Stimulated activated CD8-positive, alpha-beta memory T cell treated with anti-CD3 and anti-CD28 coated beads, Interleukin-15, amount 100 ng/mL, for 48 hours (primary cell): ENCODE data around the gene FAM229B.
"Not testable (repeated sequence)": the region's sequence is repeated elsewhere in the genome, so short reads cannot be mapped to it uniquely, and the experiment has no call there.

Experiments
- DNase-seq, 2 donors: peaks; one replicate each; pipeline ENCODE4 v3.0.0-alpha.2; 2020; ENCODE audit warnings: low read depth in 2 of 2

Gene FAM229B

DNA sequence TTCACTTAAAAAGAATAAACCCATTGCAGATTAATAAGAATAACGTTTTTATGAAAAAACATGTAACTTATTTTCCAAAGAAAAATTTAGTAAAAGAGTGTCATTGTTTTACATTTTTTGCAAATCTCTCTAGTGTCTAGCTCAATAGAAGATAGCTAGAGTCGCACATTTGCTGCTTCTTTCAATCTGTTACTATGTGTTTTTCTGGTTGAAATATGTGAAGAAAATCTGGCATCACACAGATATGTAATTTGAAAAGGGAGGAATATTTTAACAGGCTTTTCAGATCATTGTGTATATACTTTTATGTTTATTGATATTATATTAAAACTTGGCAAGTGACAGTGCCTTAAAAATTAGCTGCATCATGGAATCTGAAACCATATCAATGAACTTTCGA is 24.4 kb upstream of the FAM229B start:
- DNase-seq, result no peak

DNA sequence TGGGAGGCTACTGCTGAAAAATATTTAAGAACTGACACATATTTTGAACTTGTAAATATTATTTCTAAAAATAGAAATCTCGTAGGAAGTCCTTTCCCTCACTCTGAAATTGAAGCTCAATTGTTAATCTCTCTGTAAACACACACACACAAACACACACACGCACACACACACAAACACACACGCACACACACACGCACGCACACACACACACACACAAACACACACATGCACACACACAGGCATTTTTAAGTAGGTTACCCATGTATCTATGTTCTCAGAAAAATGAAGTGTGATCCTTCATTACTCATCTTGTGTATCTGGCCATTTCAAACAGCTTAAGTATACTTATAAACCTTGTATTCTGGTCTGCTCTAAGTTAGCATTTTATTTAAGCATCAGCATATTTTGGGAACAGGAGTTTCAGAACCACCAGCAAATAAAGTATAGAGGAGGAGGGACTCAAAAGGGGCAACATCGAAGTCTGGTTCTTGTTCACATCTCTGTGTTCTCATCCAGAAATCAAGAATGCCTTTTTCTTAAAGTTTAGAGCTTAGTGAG is 21.9 kb upstream of the FAM229B start:
- DNase-seq, result no peak

DNA sequence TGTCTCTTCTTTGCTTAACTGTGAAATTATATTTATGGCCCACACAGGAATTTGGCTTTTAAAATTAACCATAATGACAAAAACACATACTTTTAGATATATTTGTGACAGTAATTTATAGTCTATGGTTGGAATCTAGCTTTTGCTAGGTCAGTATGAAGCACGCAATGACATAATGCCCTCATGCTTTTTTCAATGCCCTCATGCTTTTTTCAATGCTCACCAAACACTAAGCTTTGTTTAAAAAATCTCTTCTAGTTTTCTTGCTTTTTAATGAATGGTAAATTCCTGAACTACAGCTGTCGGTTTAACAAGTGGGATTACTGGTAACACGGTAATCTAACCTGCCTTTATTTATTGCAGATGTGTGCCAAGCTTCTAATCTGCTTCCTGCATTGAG is 20.8 kb upstream of the FAM229B start:
- DNase-seq, result no peak

DNA sequence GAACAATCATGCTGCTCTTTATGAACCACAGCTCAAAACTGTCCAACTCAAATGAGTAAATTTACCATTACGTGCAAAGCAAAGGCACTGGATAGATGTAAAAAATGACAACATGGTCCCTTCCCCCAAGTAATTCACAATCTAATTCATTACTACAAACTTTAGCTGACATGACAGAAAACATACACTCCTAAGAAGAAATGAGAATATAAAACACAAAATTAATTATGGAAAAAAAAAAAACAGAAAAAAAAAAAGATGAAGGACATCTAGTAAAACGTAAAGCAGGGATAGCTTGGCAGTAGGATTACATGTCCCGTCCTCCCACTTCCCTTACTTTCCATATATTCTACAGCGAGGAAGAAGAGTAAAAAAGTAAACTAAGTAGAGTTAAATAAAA is 5.8 kb upstream of the FAM229B start:
- DNase-seq, result no peak

DNA sequence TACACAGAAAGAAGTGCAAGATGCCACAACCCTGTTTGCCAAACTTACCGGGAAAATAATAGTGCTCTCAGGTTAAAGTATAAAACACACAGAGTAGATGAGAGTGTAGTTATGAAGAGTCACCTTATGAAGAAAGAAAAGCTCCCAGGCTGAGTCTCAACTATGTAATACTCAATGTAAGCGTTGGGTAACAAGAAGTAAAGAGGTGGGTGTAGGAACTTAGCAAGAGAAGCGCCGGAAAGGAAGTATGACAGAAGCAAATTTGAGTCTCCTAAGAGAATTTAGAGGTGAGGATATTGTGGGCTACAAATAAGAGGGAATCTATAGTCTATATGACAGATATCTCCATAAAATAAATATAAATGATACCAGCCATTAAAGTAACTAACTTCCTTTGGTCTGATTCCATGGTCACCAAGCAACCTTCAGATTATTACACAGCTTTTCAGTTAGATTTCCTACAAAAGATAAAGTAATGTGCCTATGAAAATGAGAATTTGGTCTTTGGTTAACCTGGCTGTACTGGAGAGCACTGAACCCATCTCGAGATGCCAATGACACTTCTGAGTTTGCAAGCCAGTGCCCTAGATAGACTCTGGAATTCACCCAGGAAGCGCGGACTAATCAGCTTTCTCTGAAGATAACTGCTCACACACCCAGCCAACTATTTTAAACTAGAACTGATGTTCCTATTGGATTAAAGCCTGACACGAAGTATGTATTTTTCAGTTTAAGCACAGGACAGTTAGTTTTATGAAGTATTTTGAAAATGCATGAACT is 1.9 kb upstream of the FAM229B start:
- DNase-seq, result no peak

DNA sequence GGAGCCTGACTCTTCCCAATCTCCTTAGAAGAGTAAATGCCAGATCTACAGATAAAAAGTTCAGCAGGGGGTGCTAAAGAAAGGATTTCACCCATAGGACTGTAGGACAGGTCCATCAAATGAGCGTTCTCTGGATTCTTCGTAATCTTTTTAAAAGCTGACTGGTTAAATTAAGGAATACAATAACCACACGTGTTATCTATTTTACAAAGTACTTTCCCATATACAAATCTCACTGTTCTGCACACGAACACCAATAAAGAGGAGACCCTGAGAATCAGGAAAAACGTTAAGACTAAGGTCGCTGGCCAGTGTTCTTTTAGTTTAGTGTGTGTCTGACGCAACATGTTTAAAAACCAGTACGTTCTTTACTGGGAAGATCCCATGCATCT is 651 bp upstream of the FAM229B start:
- DNase-seq, result no peak

DNA sequence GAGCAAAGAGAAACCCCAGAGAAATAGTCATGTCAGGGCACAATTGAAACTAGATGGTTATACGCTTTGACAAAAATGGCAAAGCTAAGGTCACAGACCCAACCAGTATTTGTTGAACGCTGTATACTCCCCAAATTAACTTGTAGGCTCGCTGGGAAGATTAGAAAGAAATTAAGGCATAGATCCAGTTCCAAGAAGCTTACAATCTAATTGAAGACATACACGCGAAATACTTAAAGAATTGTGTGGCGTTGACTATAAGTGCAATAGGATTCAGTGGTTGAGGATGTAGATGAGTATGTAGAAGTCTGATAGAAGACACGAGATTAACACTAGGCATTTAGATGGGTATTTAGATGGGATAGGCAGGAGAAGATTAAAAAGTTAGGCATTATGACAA is 525 bp downstream of the FAM229B start:
- DNase-seq, result no peak

DNA sequence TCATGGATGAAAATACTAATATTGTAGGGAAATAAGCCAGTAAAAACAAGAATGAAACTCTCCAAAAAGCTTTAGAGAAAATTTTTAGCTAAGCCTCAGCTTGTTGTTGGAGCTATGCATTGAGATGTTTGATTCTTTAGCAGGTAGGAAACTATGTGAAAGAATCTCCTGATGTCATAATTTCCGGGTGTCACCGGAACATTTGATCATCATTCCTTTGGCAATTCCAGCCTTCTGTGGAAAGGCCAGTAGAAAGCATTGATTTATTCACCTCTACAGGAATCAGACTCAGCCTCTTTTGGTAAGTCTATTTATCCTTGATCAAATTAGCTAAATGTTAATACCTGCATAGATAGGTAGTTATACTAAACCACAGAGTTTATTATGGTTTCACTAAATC is 9.5 kb downstream of the FAM229B start:
- no peak for DNase-seq

DNA sequence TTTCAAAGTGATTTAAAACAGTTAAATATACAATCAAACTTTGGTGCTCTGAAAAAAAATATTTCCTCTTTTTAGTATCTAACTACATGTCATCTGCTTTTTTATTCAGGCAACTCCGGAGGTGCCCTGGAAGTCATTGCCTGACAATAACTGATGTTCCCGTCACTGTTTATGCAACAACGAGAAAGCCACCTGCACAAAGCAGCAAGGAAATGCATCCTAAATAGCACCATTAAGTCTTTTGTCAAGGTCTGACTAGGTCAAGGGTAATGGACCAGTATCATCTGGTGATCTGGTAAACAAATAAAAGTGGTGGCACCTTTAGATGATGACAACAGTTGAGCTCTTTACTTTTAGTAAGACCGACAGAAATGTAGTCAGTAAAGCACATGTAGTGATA is 13.2 kb downstream of the FAM229B start:
- no peak for DNase-seq

DNA sequence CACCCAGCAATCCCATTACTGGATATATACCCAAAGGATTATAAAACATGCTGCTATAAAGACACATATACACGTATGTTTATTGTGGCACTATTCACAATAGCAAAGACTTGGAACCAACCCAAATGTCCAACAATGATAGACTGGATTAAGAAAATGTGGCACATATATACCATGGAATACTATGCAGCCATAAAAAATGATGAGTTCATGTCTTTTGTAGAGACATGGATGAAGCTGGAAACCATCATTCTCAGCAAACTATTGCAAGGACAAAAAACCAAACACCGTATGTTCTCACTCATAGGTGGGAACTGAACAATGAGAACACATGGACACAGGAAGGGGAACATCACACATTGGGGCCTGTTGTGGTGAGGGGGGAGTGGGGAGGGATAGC is 18.6 kb downstream of the FAM229B start:
- DNase-seq, result not testable (repeated sequence)

DNA sequence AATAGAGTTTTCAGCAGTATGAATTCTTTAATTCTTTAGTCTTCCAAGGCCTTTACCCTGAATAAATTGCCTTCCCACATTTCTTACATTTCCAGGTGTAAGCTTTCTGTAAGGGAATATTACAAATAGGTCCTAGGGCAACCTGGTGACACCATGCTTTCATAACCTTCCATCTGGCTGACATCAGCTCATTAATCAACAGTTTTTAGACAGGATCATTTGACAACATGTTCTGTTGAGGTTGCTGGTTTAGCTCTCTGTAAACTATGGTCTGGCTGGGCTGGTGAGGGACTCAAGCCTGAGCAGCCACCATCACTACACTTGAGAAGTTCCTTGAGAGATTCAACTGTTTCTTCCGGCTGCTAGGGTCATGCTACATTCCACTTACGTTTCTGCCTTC is 19.2 kb downstream of the FAM229B start:
- no peak for DNase-seq

DNA sequence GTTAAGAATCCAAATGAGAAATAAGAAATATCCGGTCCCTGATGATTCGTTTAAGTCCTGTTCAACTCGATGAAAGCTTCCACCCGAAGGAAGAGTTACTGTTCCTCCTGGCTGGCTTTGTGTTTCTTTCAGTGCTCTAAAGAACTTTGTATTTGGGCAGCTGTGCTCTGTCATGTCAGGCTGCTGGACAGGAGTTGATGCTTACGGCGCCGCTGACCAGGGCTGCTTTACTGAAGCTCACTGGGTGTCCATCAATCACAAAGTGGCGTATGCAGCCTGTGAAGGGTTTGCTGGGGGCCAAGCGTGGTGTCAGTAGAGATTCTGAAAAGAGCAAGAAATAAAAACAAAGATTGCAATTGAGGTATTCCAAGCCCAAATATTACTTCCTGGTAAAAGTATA is 21.9 kb downstream of the FAM229B start:
- DNase-seq, result no peak

DNA sequence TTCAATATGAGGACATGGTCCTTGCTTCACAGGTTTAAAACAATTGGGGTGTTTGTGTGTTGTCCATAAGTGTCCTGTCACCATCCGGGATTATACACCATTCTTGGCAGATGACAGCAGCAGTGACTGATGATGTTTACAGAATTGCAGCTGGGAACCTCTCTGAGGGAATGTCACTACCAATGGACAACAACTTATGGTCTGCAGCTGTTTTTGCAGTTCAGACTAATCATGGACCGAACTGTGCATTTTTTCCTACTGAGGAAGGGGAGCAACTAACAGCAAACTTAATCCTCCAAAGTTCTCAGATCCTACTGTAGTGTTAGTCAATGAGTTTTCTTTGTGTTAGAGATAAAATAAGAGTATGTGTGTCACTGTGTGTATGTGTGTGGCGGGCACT is 26.0 kb downstream of the FAM229B start:
- DNase-seq, result no peak

DNA sequence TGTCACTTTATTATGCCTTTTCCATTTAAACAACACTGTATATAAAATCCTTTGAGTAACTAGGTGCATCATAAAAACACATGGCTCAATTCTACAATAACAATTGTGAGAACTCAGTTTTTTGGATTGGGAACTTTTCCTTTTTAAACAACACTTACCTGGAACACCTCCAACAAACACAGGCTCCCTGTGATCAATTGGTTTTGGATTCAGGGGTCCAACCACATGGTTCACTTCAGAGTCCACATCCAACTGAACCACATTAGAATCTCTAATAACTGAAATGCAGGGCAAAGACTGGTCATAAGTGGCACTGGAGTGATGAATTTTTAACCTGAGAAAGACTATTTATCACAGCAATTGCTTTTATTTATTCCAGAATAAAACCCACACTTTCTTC is 26.5 kb downstream of the FAM229B start:
- no peak for DNase-seq

DNA sequence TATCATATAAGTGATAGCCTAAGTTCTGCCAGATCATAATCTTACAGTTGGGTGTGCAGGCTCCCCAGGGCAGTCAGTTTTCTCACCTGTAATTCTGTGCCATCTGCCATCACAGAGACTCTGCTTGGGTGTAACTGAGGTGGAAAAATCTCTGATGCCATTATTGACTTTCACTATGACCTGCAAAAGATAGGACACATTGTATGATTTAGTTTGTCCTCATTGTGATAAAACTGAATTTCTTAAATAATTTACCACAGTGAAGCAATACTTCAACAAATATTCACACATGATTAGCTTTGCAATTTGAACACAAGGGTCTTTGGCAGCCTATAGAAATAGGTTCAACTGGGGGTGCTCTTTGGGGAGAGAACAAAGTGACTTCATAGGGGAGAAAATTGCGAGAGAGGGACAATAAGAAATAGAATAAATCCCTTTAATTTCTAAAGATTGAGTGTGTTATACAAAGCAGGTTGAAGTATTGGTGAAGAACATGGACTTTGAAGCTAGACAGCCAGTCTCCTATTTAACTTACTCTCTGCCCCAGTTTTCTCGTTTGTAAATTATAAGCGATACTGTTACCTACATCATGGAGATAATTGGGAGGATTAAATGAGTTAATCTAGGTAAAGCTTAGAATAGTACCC is 27.3 kb downstream of the FAM229B start:
- DNase-seq, result no peak

DNA sequence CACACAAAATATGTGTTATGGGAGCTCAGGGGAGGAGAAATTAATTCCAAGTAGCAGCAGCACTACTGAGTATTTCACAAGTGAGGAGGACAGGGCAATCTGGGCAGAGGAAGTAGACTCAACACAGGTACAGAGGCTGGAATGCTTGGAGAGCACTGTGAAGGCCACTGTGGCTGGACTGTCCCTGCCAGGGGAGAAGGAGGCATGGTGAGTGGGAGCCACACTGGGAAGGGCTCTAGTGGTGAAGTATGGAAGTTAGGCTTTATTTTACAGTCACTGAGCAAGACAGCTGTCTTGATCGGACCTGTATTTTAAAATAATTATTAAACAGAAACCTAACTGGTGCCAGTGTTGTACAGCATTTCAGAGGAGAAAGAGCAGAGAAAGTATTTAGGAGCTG is 28.8 kb downstream of the FAM229B start:
- no peak for DNase-seq

DNA sequence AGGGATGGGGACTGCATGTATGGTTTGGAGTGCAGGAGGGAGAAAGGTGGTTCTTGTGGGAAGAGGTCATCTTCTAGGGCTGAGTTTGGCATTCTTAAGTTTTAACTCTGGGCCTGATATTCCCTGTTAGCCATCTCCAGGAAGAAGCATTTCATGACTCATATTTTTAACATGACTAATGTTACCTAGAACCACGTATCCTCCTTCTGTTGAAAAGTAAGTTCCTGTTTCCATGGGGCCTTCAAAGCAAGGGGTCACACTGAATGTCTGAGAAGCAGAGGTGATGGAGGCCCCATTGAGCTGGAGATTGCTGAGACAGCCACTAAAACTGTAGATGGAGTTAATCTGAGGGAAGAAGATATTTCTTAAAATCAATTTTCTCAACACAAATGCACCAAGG is 30.2 kb downstream of the FAM229B start:
- no peak for DNase-seq

DNA sequence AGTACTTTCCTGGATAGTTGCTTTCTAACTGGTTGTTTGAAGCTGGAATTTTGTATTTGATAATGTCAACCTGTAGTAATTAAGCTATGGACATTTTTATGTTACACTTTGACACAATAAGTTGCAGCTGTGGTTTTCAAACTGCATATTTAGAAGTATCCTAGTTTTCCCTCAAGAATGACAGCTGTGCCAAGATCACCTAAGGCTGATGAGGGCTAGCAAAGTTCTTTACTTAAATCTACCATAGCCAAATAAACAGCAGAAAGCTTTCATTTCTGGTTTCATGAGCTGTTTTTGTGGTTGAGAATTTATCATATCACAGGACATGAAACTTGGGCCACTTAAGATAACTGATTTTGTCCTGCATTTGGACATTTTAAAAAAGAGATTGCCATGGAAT is 30.6 kb downstream of the FAM229B start:
- DNase-seq, result no peak

DNA sequence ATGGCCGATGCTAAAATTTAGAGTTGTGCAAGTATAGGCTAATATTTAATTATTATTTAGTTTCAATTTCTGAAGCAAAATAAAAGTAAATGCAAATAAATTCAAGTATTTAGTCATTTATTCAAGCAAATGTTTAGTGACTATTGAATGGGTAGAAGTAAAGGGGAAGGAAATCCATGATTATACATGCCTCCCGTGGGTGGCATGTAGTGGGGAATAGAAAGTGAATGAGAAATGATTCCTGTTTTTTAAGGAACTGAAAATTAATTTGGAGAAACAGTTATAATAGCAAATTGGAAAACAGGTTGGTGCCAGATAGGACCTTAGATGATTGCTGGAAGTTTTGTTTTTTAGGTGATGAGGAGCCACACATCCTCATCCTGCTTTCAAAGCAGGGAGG is 35.4 kb downstream of the FAM229B start:
- DNase-seq, result no peak

DNA sequence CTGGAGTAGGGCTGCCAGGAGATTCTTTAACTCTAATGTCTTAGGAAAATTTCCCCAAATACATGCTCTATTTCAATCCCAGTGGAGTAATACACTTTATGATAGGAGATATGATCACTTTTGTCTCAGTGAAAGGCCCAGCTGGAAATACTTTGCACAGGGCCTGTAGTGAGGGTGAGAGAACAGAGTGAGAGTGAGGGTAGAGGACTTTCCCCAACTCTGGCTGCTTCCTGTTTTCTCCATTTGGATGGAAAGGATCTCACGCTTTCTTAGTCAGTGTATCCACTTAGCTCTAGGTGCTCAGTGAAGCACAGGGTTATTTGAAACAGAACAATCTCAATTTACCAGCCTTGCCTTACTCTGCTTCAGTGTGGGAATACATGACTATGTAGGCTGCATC is 36.6 kb downstream of the FAM229B start:
- DNase-seq, result no peak

DNA sequence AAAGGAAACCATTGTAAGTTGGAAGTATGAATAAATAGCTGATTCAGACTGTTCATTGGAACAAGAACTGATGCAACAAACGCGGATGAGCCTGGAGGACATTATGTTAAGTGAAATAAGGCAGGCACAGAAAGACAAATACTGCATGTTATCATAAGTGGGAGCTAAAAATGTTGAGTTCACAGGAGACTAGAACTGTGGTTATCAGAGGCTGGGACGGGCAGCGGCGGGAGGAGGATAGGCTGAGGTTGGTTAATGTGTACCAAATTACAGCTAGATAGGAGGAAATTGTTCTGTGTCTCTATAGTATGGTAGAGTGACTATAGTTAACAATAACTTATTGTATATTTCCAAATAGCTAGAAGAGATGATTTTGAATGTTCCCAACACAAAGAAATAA is 40.8 kb downstream of the FAM229B start:
- DNase-seq, result no peak

DNA sequence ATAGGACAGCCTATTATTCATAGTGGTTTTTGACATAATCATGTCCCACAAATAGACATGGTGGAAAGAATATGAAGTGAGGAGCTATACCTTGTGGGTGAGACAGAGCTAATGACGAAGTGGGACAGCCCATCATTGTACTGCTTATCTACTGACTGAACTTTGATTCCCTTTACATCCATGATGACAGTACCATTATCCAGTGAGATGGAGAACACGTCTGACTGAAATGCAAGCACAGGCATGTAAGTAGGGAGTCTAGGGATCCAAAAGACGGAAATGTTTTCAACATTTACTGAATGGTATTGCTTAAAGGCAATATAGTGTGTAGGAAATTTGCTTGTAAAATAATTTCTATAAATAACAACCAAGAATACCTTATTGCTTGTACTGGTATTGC is 43.5 kb downstream of the FAM229B start:
- DNase-seq, result no peak

DNA sequence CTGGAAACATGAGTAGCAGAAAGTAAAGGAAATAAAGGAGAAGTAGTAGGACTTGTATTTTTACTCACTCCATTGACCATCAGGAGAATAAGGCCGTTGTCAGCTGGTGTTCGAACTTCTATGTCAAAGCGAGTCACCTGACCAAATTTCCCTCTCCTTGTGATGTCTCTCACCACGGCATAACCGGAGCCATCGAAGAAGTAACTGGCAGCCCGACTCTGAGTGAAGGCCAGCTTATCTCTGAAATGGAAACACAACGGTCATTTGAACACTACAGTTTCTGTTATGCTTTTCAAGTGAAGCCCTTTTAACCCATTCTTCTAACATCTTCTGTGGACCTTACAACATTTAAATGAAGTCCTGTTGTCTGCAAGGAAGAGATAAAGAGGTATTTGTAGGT is 51.7 kb downstream of the FAM229B start:
- no peak for DNase-seq

DNA sequence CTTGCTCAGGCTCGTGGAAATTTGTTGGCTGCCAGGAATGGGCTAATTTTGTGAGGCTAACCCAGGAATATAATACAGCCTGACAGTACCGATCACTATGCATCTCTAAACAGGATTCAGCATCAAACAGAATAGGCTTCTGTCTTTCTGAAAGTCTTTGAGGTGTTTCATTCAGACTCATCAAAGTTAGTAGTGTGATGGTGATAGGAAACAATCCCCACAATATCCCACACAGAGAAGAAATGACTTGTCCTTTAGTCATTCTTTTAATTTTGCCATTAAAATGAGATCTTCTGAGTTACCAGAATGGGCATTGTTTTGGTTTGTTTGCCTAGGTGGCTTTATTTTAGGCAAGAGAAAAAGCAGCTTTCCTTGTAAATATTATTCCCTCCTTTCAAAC is 54.3 kb downstream of the FAM229B start:
- no peak for DNase-seq
